Liver (tissue), 9 donors: ENCODE results near the gene MED19. TPM values are rescaled to one million over a fixed set of nuclear protein-coding genes. Genes with fewer than 3 reads are reported as not detected.

ENCODE experiments used
- DNase-seq: peaks from one replicate; pipeline ENCODE4 v3.0.0-alpha.2; 2017; ENCODE audit warnings: low spot score
- H3K27ac ChIP-seq, 2 donors: one replicate each; pipeline ENCODE4 v1.7.0; 2013; ENCODE audit warnings: inconsistent platforms in 2 of 2, low read length in 2 of 2, control low read depth in 1 of 2, low read depth in 1 of 2, mild to moderate bottlenecking in 1 of 2
- H3K27me3 ChIP-seq, 4 donors: one replicate each; pipeline versions ENCODE4 v1.6.1 to v1.7.0; 2013; ENCODE audit warnings: low read length in 3 of 4, inconsistent platforms in 1 of 4, mild to moderate bottlenecking in 1 of 4, moderate library complexity in 1 of 4; ENCODE audit not compliant: control insufficient read depth in 4 of 4, insufficient read depth in 4 of 4
- H3K36me3 ChIP-seq, 4 donors: one replicate each; pipeline versions ENCODE4 v1.6.1 to v1.7.0; 2013; ENCODE audit warnings: low read length in 3 of 4, mild to moderate bottlenecking in 3 of 4, low read depth in 1 of 4, moderate library complexity in 1 of 4; ENCODE audit not compliant: control insufficient read depth in 4 of 4, insufficient read depth in 3 of 4
- H3K4me1 ChIP-seq, 4 donors: one replicate each; pipeline versions ENCODE4 v1.6.1 to v1.7.0; 2013; ENCODE audit warnings: low read length in 3 of 4, mild to moderate bottlenecking in 3 of 4, moderate library complexity in 1 of 4; ENCODE audit not compliant: control insufficient read depth in 4 of 4, insufficient read depth in 4 of 4
- H3K4me3 ChIP-seq, 3 donors: one replicate each; pipeline versions ENCODE4 v1.6.1 to v1.7.0; 2013; ENCODE audit warnings: low read length in 3 of 3, control low read depth in 1 of 3, low read depth in 1 of 3, mild to moderate bottlenecking in 1 of 3
- H3K9ac ChIP-seq, 2 donors: one replicate each; pipeline ENCODE4 v1.7.0; 2013; ENCODE audit warnings: low read length in 2 of 2, mild to moderate bottlenecking in 2 of 2, moderate library complexity in 2 of 2, control low read depth in 1 of 2, low read depth in 1 of 2
- H3K9me3 ChIP-seq, 4 donors: one replicate each; pipeline versions ENCODE4 v1.6.1 to v1.7.0; 2013; ENCODE audit warnings: low read length in 3 of 4; ENCODE audit not compliant: control insufficient read depth in 4 of 4
- ATF3 ChIP-seq: IDR thresholded peaks from 2 replicates; pipeline ENCODE4 v1.6.1; 2016; ENCODE audit warnings: antibody characterized with exemption
- CTCF ChIP-seq: fragments of 150-350 bp; IDR thresholded peaks from 2 replicates; pipeline ENCODE4 v1.5.1; 2017; ENCODE audit warnings: improper control_type of control experiment, low read depth, low read length; ENCODE audit not compliant: missing input control
- EGR1 ChIP-seq, 2 donors: IDR thresholded peaks; 2 replicates each; pipeline ENCODE4 v1.6.1; 2016 to 2018; ENCODE audit warnings: antibody characterized with exemption in 2 of 2, low read depth in 2 of 2
- FOXA2 ChIP-seq: IDR thresholded peaks from 2 replicates; pipeline ENCODE4 v1.6.1; 2016; ENCODE audit warnings: antibody characterized with exemption
- HNF4A ChIP-seq, 2 donors: conservative IDR thresholded peaks; 2 replicates each; pipeline ENCODE4 v1.6.1; 2016; ENCODE audit warnings: antibody characterized with exemption in 2 of 2, mild to moderate bottlenecking in 2 of 2
- HNF4G ChIP-seq: IDR thresholded peaks from 2 replicates; pipeline ENCODE4 v1.6.1; 2016; ENCODE audit warnings: antibody characterized with exemption
- JUND ChIP-seq, 2 donors: IDR thresholded peaks; 2 replicates each; pipeline ENCODE4 v1.6.1; 2016; ENCODE audit warnings: antibody characterized with exemption in 2 of 2
- MAX ChIP-seq: IDR thresholded peaks from 2 replicates; pipeline ENCODE4 v1.6.1; 2016; ENCODE audit warnings: antibody characterized with exemption
- NR2F2 ChIP-seq: IDR thresholded peaks from 2 replicates; pipeline ENCODE4 v1.6.1; 2016; ENCODE audit warnings: antibody characterized with exemption
- RAD21 ChIP-seq, 2 donors: IDR thresholded peaks; 2 replicates each; pipeline ENCODE4 v1.6.1; 2016; ENCODE audit warnings: antibody characterized with exemption in 2 of 2, mild to moderate bottlenecking in 2 of 2
- REST ChIP-seq: IDR thresholded peaks from 2 replicates; pipeline ENCODE4 v1.6.1; 2016; ENCODE audit warnings: antibody characterized with exemption, mild to moderate bottlenecking
- RXRA ChIP-seq, 2 donors: IDR thresholded peaks; 2 replicates each; pipeline ENCODE4 v1.6.1; 2017 to 2018; ENCODE audit warnings: antibody characterized with exemption in 2 of 2, mild to moderate bottlenecking in 1 of 2
- TAF1 ChIP-seq: conservative IDR thresholded peaks from 2 replicates; pipeline ENCODE4 v1.6.1; 2016; ENCODE audit warnings: antibody characterized with exemption, mild to moderate bottlenecking
- YY1 ChIP-seq: IDR thresholded peaks from 2 replicates; pipeline ENCODE4 v1.6.1; 2016; ENCODE audit warnings: antibody characterized with exemption, mild to moderate bottlenecking
- ZBTB33 ChIP-seq: IDR thresholded peaks from 2 replicates; pipeline ENCODE4 v1.6.1; 2016; ENCODE audit warnings: antibody characterized with exemption
- WGBS: extraction: QIAGEN DNeasy Blood & Tissue Kit; methylation state at CpG from one replicate; pipeline ENCODE4 v1.1.7; 2013; 5-methylcytosine and 5-hydroxymethylcytosine counted together
- polyA plus RNA-seq, 2 donors: library from polyadenylated mRNA; stranded (reverse) in 1 of 2; unstranded in 1 of 2; fragments of 200-250 nt in 1 of 2; fragments of >200 nt in 1 of 2; fragmentation: Nextera tagmentation in 1 of 2; extraction: Ambion mirVana in 1 of 2; gene quantifications; one replicate each; pipeline versions ENCODE4 v1.2.1 to v1.2.3, GENCODE V29; 2013 to 2015
- total RNA-seq, 2 donors: library from RNA; depleted of rRNA; stranded (reverse); fragments of >200 nt; gene quantifications; one replicate each; pipeline ENCODE4 v1.2.3, GENCODE V29; 2014
- donor health status: healthy.
- donor health status: healthy.
- donor health status: healthy.
- donor health status: healthy.
- donor health status: healthy.

The MED19 gene
- total and polyA plus RNA-seq, 4 donors = 4.4 to 11.3 (median 6.5) TPM

- no peak for TF ChIP-seq REST
These were observed 52.3 kb downstream of the MED19 start (continued) for GRCh38 chr11:57659669-57660068.

- H3K27ac ChIP-seq = peak overlapping the region; percentile 32 to 75
- no peaks in the 10 kb centered on the region for H3K9me3 ChIP-seq
- peak overlapping the region; percentile 56 to 97 for H3K9ac ChIP-seq
- 1% methylated on average over 8 of the region's 8 CpGs for WGBS
- peaks cover 9 to 25% (median 16%) of the 10 kb centered on the region in 4 donors for H3K36me3 ChIP-seq
- peak overlapping the region; percentile 83 to 100 (median 87) for H3K4me3 ChIP-seq
- TF ChIP-seq HNF4G (no peak), HNF4A (conservative IDR thresholded peaks at IDR 0.05) (no peak), ZBTB33 (no peak), YY1 (no peak), JUND (IDR thresholded peaks at IDR 0.05) (no peak), EGR1 (IDR thresholded peaks at IDR 0.05; ENCODE audit: low read depth in 2 of 2) (no peak), ATF3 (no peak), RAD21 (IDR thresholded peaks at IDR 0.05) (no peak), NR2F2 (no peak), FOXA2 (no peak), TAF1 (no peak), RXRA (IDR thresholded peaks at IDR 0.05) (no peak), MAX (no peak), CTCF (no peak)
- peaks cover 3 to 17% (median 8%) of the 10 kb centered on the region in 4 donors for H3K4me1 ChIP-seq
- no peaks in the 10 kb centered on the region for H3K27me3 ChIP-seq
- no peak for DNase-seq
These were observed 54.0 kb downstream of the MED19 start for GRCh38 chr11:57658023-57658361.
